PFSK-1 (cell line): Measurements from ENCODE around the gene NIPAL4.

Experiments
- POLR2AphosphoS5 ChIP-seq: IDR thresholded peaks from 2 replicates; pipeline ENCODE4 v1.6.1; 2012; ENCODE audit warnings: low read depth, mild to moderate bottlenecking, control low read depth, low read length, moderate library complexity
- TAF1 ChIP-seq: IDR thresholded peaks from 2 replicates; pipeline ENCODE4 v1.6.1; 2012; ENCODE audit warnings: low read length, control low read depth, borderline replicate concordance; ENCODE audit not compliant: insufficient read depth

DNA sequence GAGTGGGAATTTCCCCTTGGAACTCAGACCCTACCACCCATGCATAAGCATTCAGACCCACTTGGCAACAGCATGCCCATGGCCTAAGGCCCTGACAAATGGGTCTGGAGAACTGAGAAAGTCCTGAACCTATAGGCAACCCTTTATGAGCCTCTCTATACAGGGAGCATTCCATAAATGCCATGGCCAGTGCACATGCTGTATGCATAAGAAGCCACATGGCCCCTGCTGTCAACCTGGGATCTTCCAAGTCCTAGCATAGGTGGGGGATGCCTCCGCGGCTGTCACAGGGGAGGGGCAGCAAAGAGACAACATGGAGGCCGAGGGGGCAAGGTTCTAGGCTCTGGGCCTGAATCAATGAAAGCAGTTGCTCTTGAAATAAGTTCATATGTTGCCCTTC, 8.2 kb upstream of the NIPAL4 start:
- no peak for TF ChIP-seq POLR2AphosphoS5
- TF ChIP-seq TAF1 = no peak
